HG03039 (cell line): ENCODE measurements around the gene KRTAP1-3.
"Not testable (repeated sequence)": the region's sequence is repeated elsewhere in the genome, so short reads cannot be mapped to it uniquely, and the experiment has no call there.

ENCODE experiments used
- ATAC-seq: cut with Tn5 transposase; IDR thresholded peaks from one replicate; pipeline ENCODE4 v1.9.1; 2021; ENCODE audit warnings: mild to moderate bottlenecking, moderate library complexity; ENCODE audit not compliant: unreplicated experiment

KRTAP1-3 gene

GRCh38 chr17:41034346-41034935, at the start of gene KRTAP1-3:
TSS of gene KRTAP1-3 (minus strand) at chr17:41034874. CDS start at chr17:41034821, 53 bp downstream.
- not testable (repeated sequence) for ATAC-seq

GRCh38 chr17:41084100-41084856, 49.6 kb upstream of the KRTAP1-3 start, which contains the start of gene KRTAP4-7:
TSS of gene KRTAP4-7 (plus strand) at chr17:41084150. CDS start at chr17:41084207, 57 bp downstream.
- ATAC-seq: not testable (repeated sequence)

- ATAC-seq: not testable (repeated sequence)
These were observed 48.8 kb upstream of the KRTAP1-3 start for GRCh38 chr17:41083427-41083826.

GRCh38 chr17:41082626-41083025, 48.0 kb upstream of the KRTAP1-3 start:
- ATAC-seq: no peak

- no peak for ATAC-seq
These were observed 42.1 kb upstream of the KRTAP1-3 start for GRCh38 chr17:41076788-41077187.

- ATAC-seq: no peak
These were observed 39.0 kb upstream of the KRTAP1-3 start for GRCh38 chr17:41073676-41074075.

- ATAC-seq: no peak
These were observed 37.1 kb upstream of the KRTAP1-3 start for GRCh38 chr17:41071606-41072360.

- no peak for ATAC-seq
These were observed 34.4 kb upstream of the KRTAP1-3 start for GRCh38 chr17:41069031-41069430.

- no peak for ATAC-seq
These were observed 32.6 kb upstream of the KRTAP1-3 start for GRCh38 chr17:41067281-41067680.

GRCh38 chr17:41065829-41066624, 31.4 kb upstream of the KRTAP1-3 start, which contains the start of gene KRTAP2-4:
TSS of gene KRTAP2-4 (minus strand) at chr17:41065879. CDS start at chr17:41065845, 34 bp downstream.
- no peak for ATAC-seq

- ATAC-seq: not testable (repeated sequence)
These were observed 30.5 kb upstream of the KRTAP1-3 start for GRCh38 chr17:41065016-41065689.

GRCh38 chr17:41064301-41064700, 29.6 kb upstream of the KRTAP1-3 start:
- ATAC-seq: no peak

- ATAC-seq: no peak
These were observed 28.8 kb upstream of the KRTAP1-3 start for GRCh38 chr17:41063449-41063848.

- no peak for ATAC-seq
These were observed 27.3 kb upstream of the KRTAP1-3 start for GRCh38 chr17:41061964-41062363.

- no peak for ATAC-seq
These were observed 25.5 kb upstream of the KRTAP1-3 start, which contains the start of gene KRTAP2-3 for GRCh38 chr17:41060052-41060604. TSS of gene KRTAP2-3 (minus strand) at chr17:41060114. CDS start at chr17:41060050, 64 bp downstream.

GRCh38 chr17:41059276-41060051, 24.8 kb upstream of the KRTAP1-3 start:
- not testable (repeated sequence) for ATAC-seq

GRCh38 chr17:41058741-41059140, 24.1 kb upstream of the KRTAP1-3 start:
- ATAC-seq: no peak

GRCh38 chr17:41057547-41057946, 22.9 kb upstream of the KRTAP1-3 start:
- ATAC-seq: no peak

- ATAC-seq: not testable (repeated sequence)
These were observed 20.5 kb upstream of the KRTAP1-3 start, which contains the start of gene KRTAP2-2 for GRCh38 chr17:41055130-41055529. TSS of gene KRTAP2-2 (minus strand) at chr17:41055230. CDS start at chr17:41055211, 19 bp downstream.
